K562 (cell line): ENCODE data around the gene PDE4D. TPM values are rescaled to one million over a fixed set of nuclear protein-coding genes. Genes with fewer than 3 reads are reported as not detected.

Source experiments
- ATAC-seq: fragments of 200-7000 bp; cut with Tn5 transposase; 3 replicates; pipeline ENCODE4 v1.9.1; 2020; ENCODE audit warnings: moderate library complexity
- BruUV-seq: library from RNA; stranded (reverse); fragments of 400-500 nt; replicated peaks from 2 replicates; lab custom pipeline; 2021; lab: Mats Ljungman, UMichigan
- CTCF ChIA-PET: fragments of 300-600 bp; formaldehyde crosslinking; extraction: SDS; loops from one replicate; lab custom pipeline; 2021; ENCODE audit warnings: low intra/inter-chr PET ratio; lab: Yijun Ruan, JAX
- POLR2A ChIA-PET: fragments of 300-600, 350-650 bp; sonication (Branson Sonifier 250); formaldehyde crosslinking; extraction: SDS; loops from one replicate; lab custom pipeline; 2021; ENCODE audit warnings: antibody characterized with exemption, inconsistent platforms; lab: Yijun Ruan, JAX
- DNase-seq, 4 experiments: peaks; one replicate each; pipeline versions ENCODE4 v3.0.0 to v3.0.0-alpha.2; 2011 to 2018; ENCODE audit warnings: low spot score in 3 of 4, mixed read lengths in 3 of 4; ENCODE audit errors: extremely low read depth in 1 of 4
- FAIRE-seq: peaks from 2 replicates; lab custom pipeline; 2011; peaks lifted over from hg19 to GRCh38; lab: Jason Lieb, UNC
- H2AFZ ChIP-seq: 2 replicates; pipeline ENCODE4 v1.6.0; 2011; ENCODE audit warnings: low read depth, low read length, control low read depth, inconsistent platforms
- H3K27ac ChIP-seq: fragments of 200-600 bp; 3 replicates; pipeline ENCODE4 v1.8.0; 2011; ENCODE audit warnings: low read depth, mild to moderate bottlenecking, control low read depth, inconsistent platforms, low read length, moderate library complexity, mixed read lengths; ENCODE audit errors: extremely low read depth
- H3K27me3 ChIP-seq, 2 experiments: fragments of 300-600 bp in 1 of 2; 2 replicates in 1 of 2; 3 replicates in 1 of 2; pipeline versions ENCODE4 v1.6.0 to v1.8.0; 2011; ENCODE audit warnings: inconsistent platforms in 2 of 2, low read length in 2 of 2, mild to moderate bottlenecking in 1 of 2, mixed read lengths in 1 of 2, moderate library complexity in 1 of 2; ENCODE audit not compliant: control insufficient read depth in 2 of 2, insufficient read depth in 2 of 2
- H3K36me3 ChIP-seq: fragments of 300-600 bp; 3 replicates; pipeline ENCODE4 v1.8.0; 2011; ENCODE audit warnings: mild to moderate bottlenecking, low read length, inconsistent platforms; ENCODE audit not compliant: control insufficient read depth, insufficient read depth
- H3K4me1 ChIP-seq, 2 experiments: fragments of 200-600 bp in 1 of 2; replicated peaks in 1 of 2; 2 replicates in 1 of 2; 3 replicates in 1 of 2; pipeline versions ENCODE4 v1.5.1 to v1.8.0; 2011; ENCODE audit warnings: inconsistent platforms in 2 of 2, low read length in 2 of 2, mild to moderate bottlenecking in 1 of 2, mixed read lengths in 1 of 2, moderate library complexity in 1 of 2; ENCODE audit not compliant: control insufficient read depth in 2 of 2, insufficient read depth in 2 of 2
- H3K4me2 ChIP-seq: 2 replicates; pipeline ENCODE4 v1.6.1; 2011; ENCODE audit warnings: low read length, control low read depth, inconsistent platforms, mixed read lengths; ENCODE audit not compliant: insufficient read depth
- H3K4me3 ChIP-seq: fragments of 200-600 bp; sonication (generic), shearing (Covaris generic); 2 replicates; pipeline ENCODE4 v1.5.1; 2016; ENCODE audit warnings: control low read depth, inconsistent platforms
- H3K79me2 ChIP-seq: fragments of 200-600 bp; 3 replicates; pipeline ENCODE4 v1.8.0; 2011; ENCODE audit warnings: low read length, inconsistent platforms; ENCODE audit not compliant: control insufficient read depth, insufficient read depth
- H3K9ac ChIP-seq, 2 experiments: 2 replicates each; pipeline versions ENCODE4 v1.6.0 to v1.6.1; 2011; ENCODE audit warnings: low read depth in 2 of 2, low read length in 2 of 2, control low read depth in 1 of 2, inconsistent platforms in 1 of 2, mild to moderate bottlenecking in 1 of 2, mixed read lengths in 1 of 2; ENCODE audit not compliant: insufficient read depth in 1 of 2
- H3K9me1 ChIP-seq: one replicate; pipeline ENCODE4 v1.6.0; 2011; ENCODE audit warnings: inconsistent platforms, mild to moderate bottlenecking, low read length, moderate library complexity; ENCODE audit not compliant: control insufficient read depth, insufficient read depth
- H3K9me3 ChIP-seq: replicated peaks from 2 replicates; pipeline ENCODE4 v1.5.1; 2011; ENCODE audit warnings: low read depth, low read length, inconsistent platforms; ENCODE audit not compliant: control insufficient read depth, insufficient read depth
- H4K20me1 ChIP-seq: replicated peaks from 2 replicates; pipeline ENCODE4 v1.6.1; 2011; ENCODE audit warnings: low read length, inconsistent platforms, mixed read lengths; ENCODE audit not compliant: control insufficient read depth, insufficient read depth
- BACH1 ChIP-seq: fragments of 200-800 bp; sonication (Bioruptor generic); IDR thresholded peaks from 2 replicates; pipeline ENCODE4 v1.6.1; 2016; ENCODE audit warnings: missing genetic modification characterization, missing compliant biosample characterization
- BCOR ChIP-seq: fragments of 450-650 bp; IDR thresholded peaks from 2 replicates; pipeline ENCODE4 v1.6.1; 2016
- BRCA1 ChIP-seq, 2 experiments: fragments of 450-650 bp in 1 of 2; sonication (generic) in 1 of 2; formaldehyde crosslinking in 1 of 2; IDR thresholded peaks; 2 replicates each; pipeline versions ENCODE4 v1.5.0 to v1.6.1; 2017 to 2020; ENCODE audit warnings: mild to moderate bottlenecking in 1 of 2, missing genetic modification reagents in 1 of 2
- ELF1 ChIP-seq: fragments of 200-800 bp; sonication (Bioruptor generic); IDR thresholded peaks from 2 replicates; pipeline ENCODE4 v1.6.1; 2016; ENCODE audit warnings: missing genetic modification characterization, missing compliant biosample characterization
- FOS ChIP-seq: IDR thresholded peaks from 3 replicates; pipeline ENCODE4 v1.6.1; 2011; ENCODE audit not compliant: insufficient read length; ENCODE audit errors: extremely low read depth
- FUS ChIP-seq: fragments of 200-400 bp; formaldehyde crosslinking; optimal IDR thresholded peaks from 2 replicates; pipeline ENCODE3; 2017; ENCODE audit warnings: low read depth, low read length
- HDGF ChIP-seq: fragments of 450-650 bp; IDR thresholded peaks from 2 replicates; pipeline ENCODE4 v1.6.1; 2016
- HNRNPL ChIP-seq: fragments of 200-400 bp; formaldehyde crosslinking; IDR thresholded peaks from 2 replicates; pipeline ENCODE4 v1.6.1; 2017; ENCODE audit warnings: low read depth, mild to moderate bottlenecking, low read length
- MAX ChIP-seq: sonication (generic); formaldehyde crosslinking; IDR thresholded peaks from 2 replicates; pipeline ENCODE4 v1.9.0; 2022; ENCODE audit warnings: mild to moderate bottlenecking, missing genetic modification reagents
- PHB ChIP-seq: fragments of 250-450 bp; sonication (Bioruptor Pico); IDR thresholded peaks from 2 replicates; pipeline ENCODE4 v1.5.0; 2021
- POLR2AphosphoS5 ChIP-seq: IDR thresholded peaks from 2 replicates; pipeline ENCODE4 v1.6.1; 2011; ENCODE audit warnings: mild to moderate bottlenecking, low read depth, low read length, moderate library complexity; ENCODE audit not compliant: control insufficient read depth, insufficient read depth
- PTRF ChIP-seq: fragments of 450-650 bp; IDR thresholded peaks from 2 replicates; pipeline ENCODE4 v1.6.1; 2016; ENCODE audit warnings: mild to moderate bottlenecking, missing genetic modification characterization, missing compliant biosample characterization
- SAFB ChIP-seq: fragments of 200-400 bp; formaldehyde crosslinking; IDR thresholded peaks from 2 replicates; pipeline ENCODE4 v1.6.1; 2017; ENCODE audit warnings: low read depth, low read length, borderline replicate concordance
- TAF7 ChIP-seq: fragments of 450-650 bp; IDR thresholded peaks from 2 replicates; pipeline ENCODE4 v1.6.1; 2016; ENCODE audit warnings: missing genetic modification characterization, missing compliant biosample characterization
- ZNF282 ChIP-seq: sonication (generic); formaldehyde crosslinking; IDR thresholded peaks from 2 replicates; pipeline ENCODE4 v1.8.1; 2023; ENCODE audit warnings: missing genetic modification reagents
- ZNF41 ChIP-seq: fragments of 250-450 bp; sonication (Bioruptor Pico); conservative IDR thresholded peaks from 2 replicates; pipeline ENCODE4 v1.4.0; 2020; ENCODE audit warnings: mild to moderate bottlenecking
- ZNF696 ChIP-seq: fragments of 250-450 bp; sonication (Bioruptor Pico); conservative IDR thresholded peaks from 2 replicates; pipeline ENCODE4 v1.4.0; 2020; ENCODE audit warnings: mild to moderate bottlenecking, moderate library complexity
- ZNF780A ChIP-seq: fragments of 250-450 bp; sonication (Bioruptor Pico); IDR thresholded peaks from 2 replicates; pipeline ENCODE4 v1.5.0; 2021; ENCODE audit warnings: mild to moderate bottlenecking
- WGBS: fragments of 100-300 bp; shearing (Covaris generic); methylation state at CpG from one replicate; pipeline ENCODE4 v1.1.6; 2016; ENCODE audit warnings: low coverage, mixed read lengths; ENCODE audit not compliant: insufficient coverage; ENCODE audit errors: missing lambda C conversion rate; 5-methylcytosine and 5-hydroxymethylcytosine counted together
- in situ Hi-C: fragments of 300-500 bp; cut with MboI; formaldehyde crosslinking; loops from 4 replicates; pipeline ENCODE4 v1.15.0; 2018; ENCODE audit warnings: inconsistent platforms, mixed read lengths
- intact Hi-C: fragments of 100-400 bp; cut with micrococcal nuclease; formaldehyde crosslinking; loops from 2 replicates; pipeline ENCODE4 v1.14.2; 2022
- polyA plus RNA-seq, 8 experiments: library from polyadenylated mRNA; depleted of rRNA in 4 of 8; stranded (reverse) in 5 of 8; unstranded in 3 of 8; fragments of >200 nt; fragmentation: Nextera tagmentation in 2 of 8; fragmentation: Illumina TruSeq in 1 of 8; extraction: Ambion mirVana in 2 of 8; extraction: Trizol in 1 of 8; gene quantifications; 2 replicates each; pipeline versions ENCODE4 v1.2.1 to v1.2.3, GENCODE V29; 2011 to 2014; ENCODE audit warnings: inconsistent platforms in 1 of 8, missing spikeins in 1 of 8
- total RNA-seq, 7 experiments: library from RNA; depleted of rRNA in 6 of 7; stranded (reverse); fragments of >200 nt in 6 of 7; fragmentation: Illumina TruSeq in 2 of 7; extraction: Trizol in 2 of 7; gene quantifications; 2 replicates each; pipeline versions ENCODE4 v1.2.1 to v1.2.3, GENCODE V29; 2011 to 2021; ENCODE audit warnings: low replicate concordance in 1 of 7

Gene PDE4D
- total and polyA plus RNA-seq, 9 of the 15 experiments (the other 6 are each of a cell fraction or from before 2014, with no cell fraction given): 0.04 to 0.46 (median 0.13) TPM

- TF ChIP-seq POLR2AphosphoS5: no peak
Observed at GRCh38 chr5:59143926-59144333, 749.6 kb downstream of the PDE4D start (continued).

GRCh38 chr5:59142927-59143326, 750.6 kb downstream of the PDE4D start:
- Histone ChIP-seq H3K4me2 (no peak overlapping the region), H3K36me3 (no peaks in the 10 kb centered on the region), H3K4me1 (no peaks in the 10 kb centered on the region), H2AFZ (no peak overlapping the region)
- no peak for ATAC-seq
- no peak for DNase-seq
- no peak for TF ChIP-seq PHB (CRISPR knock-in tag)
- no peak for TF ChIP-seq BACH1 (tag)
- TF ChIP-seq MAX (CRISPR knock-in tag): no peak
- TF ChIP-seq, all 486 proteins: peak for 0
- BruUV-seq: no TSS peak
- Histone ChIP-seq H3K9me1 (no peaks in the 10 kb centered on the region), H4K20me1 (no peaks in the 10 kb centered on the region), H3K79me2 (no peaks in the 10 kb centered on the region), H3K27me3 (no peaks in the 10 kb centered on the region), H3K4me3 (no peak overlapping the region), H3K9ac (no peak overlapping the region), H3K9me3 (no peaks in the 10 kb centered on the region), H3K27ac (no peak overlapping the region)
- CTCF ChIA-PET: no interaction called here
- POLR2A ChIA-PET: no interaction called here
- intact Hi-C loops: no loop called here
- in situ Hi-C loops: no loop called here
- no peak for FAIRE-seq

- Histone ChIP-seq H3K27me3 (no peaks in the 10 kb centered on the region), H2AFZ (no peak overlapping the region), H3K9ac (no peak overlapping the region), H3K27ac (no peak overlapping the region), H3K36me3 (no peaks in the 10 kb centered on the region), H3K9me1 (no peaks in the 10 kb centered on the region), H3K4me3 (no peak overlapping the region), H3K79me2 (no peaks in the 10 kb centered on the region), H3K9me3 (no peaks in the 10 kb centered on the region), H4K20me1 (no peaks in the 10 kb centered on the region), H3K4me2 (no peak overlapping the region), H3K4me1 (no peaks in the 10 kb centered on the region)
- ATAC-seq (no peak), DNase-seq (no peak), FAIRE-seq (no peak)
- intact Hi-C loops: no loop called here
- in situ Hi-C loops: no loop called here
- WGBS: 0% methylated on average over 2 of the region's 2 CpGs
- CTCF ChIA-PET: no interaction called here
- BruUV-seq: no TSS peak
- POLR2A ChIA-PET: no interaction called here
- no peak for TF ChIP-seq ZNF696 (CRISPR knock-in tag)
- no peak for TF ChIP-seq ZNF41 (CRISPR knock-in tag)
- TF ChIP-seq ELF1 (tag): no peak
- no peak for TF ChIP-seq FUS
- no peak for TF ChIP-seq ZNF282
- no peak for TF ChIP-seq ZNF780A (CRISPR knock-in tag)
- no peak for TF ChIP-seq FOS
- TF ChIP-seq TAF7 (tag): no peak
- TF ChIP-seq SAFB: no peak
- TF ChIP-seq PTRF (tag): no peak
- TF ChIP-seq HNRNPL: no peak
- no peak for TF ChIP-seq BRCA1 (IDR thresholded peaks at IDR 0.05)
- no peak for TF ChIP-seq BRCA1 (CRISPR knock-in tag; IDR thresholded peaks at IDR 0.05)
- TF ChIP-seq HDGF: no peak
- TF ChIP-seq BCOR: no peak
Observed at GRCh38 chr5:59142138-59142537, 751.4 kb downstream of the PDE4D start.
